Spleen (tissue), 11 donors: ENCODE data around the gene XIAP. TPM values are rescaled to one million over a fixed set of nuclear protein-coding genes. Genes with fewer than 3 reads are reported as not detected.
"Not testable (repeated sequence)": the region's sequence is repeated elsewhere in the genome, so short reads cannot be mapped to it uniquely, and the experiment has no call there.

Experiments
- DNase-seq: peaks from one replicate; pipeline ENCODE4 v3.0.0-alpha.2; 2020
- H3K27ac ChIP-seq, 8 donors: fragments of 200-600 bp; sonication (generic) in 7 of 8; 1 replicate in 4 of 8; 2 replicates in 4 of 8; pipeline versions ENCODE4 v1.5.0 to v1.8.0; 2016 to 2021; ENCODE audit warnings: inconsistent platforms in 4 of 8, mild to moderate bottlenecking in 4 of 8, moderate library complexity in 1 of 8
- H3K27me3 ChIP-seq, 7 donors: fragments of 200-600 bp; sonication (generic) in 6 of 7; replicated peaks in 1 of 7; 1 replicate in 4 of 7; 2 replicates in 3 of 7; pipeline versions ENCODE4 v1.5.0 to v1.8.0; 2016 to 2021; ENCODE audit warnings: inconsistent platforms in 3 of 7, mild to moderate bottlenecking in 1 of 7
- H3K36me3 ChIP-seq, 6 donors: fragments of 200-600 bp; sonication (generic) in 5 of 6; 1 replicate in 4 of 6; 2 replicates in 2 of 6; pipeline versions ENCODE4 v1.5.0 to v1.8.0; 2016 to 2021; ENCODE audit warnings: inconsistent platforms in 2 of 6
- H3K4me1 ChIP-seq, 6 donors: fragments of 200-600 bp; sonication (generic) in 5 of 6; 1 replicate in 3 of 6; 2 replicates in 3 of 6; pipeline versions ENCODE4 v1.5.0 to v1.8.0; 2016 to 2021; ENCODE audit warnings: inconsistent platforms in 3 of 6
- H3K4me3 ChIP-seq, 8 donors: fragments of 200-600 bp; sonication (generic) in 7 of 8; 1 replicate in 4 of 8; 2 replicates in 4 of 8; pipeline versions ENCODE4 v1.5.0 to v1.8.0; 2016 to 2021; ENCODE audit warnings: inconsistent platforms in 4 of 8, mild to moderate bottlenecking in 4 of 8, moderate library complexity in 2 of 8
- H3K9me3 ChIP-seq, 8 donors: fragments of 200-600 bp; sonication (generic) in 7 of 8; 1 replicate in 4 of 8; 2 replicates in 4 of 8; pipeline versions ENCODE4 v1.5.0 to v1.8.0; 2016 to 2021; ENCODE audit warnings: inconsistent platforms in 4 of 8
- POLR2A ChIP-seq, 3 donors: fragments of 450-650 bp; IDR thresholded peaks; one replicate each; pipeline ENCODE4 v1.5.1; 2017; ENCODE audit warnings: antibody characterized with exemption in 3 of 3, mild to moderate bottlenecking in 1 of 3
- POLR2AphosphoS5 ChIP-seq, 3 donors: sonication (generic); formaldehyde crosslinking; IDR thresholded peaks; one replicate each; pipeline ENCODE4 v1.5.1; 2017; ENCODE audit warnings: antibody characterized with exemption in 3 of 3
- WGBS, 5 donors: extraction: QIAGEN DNeasy Blood & Tissue Kit in 3 of 5; methylation state at CpG; one replicate each; pipeline versions ENCODE4 v1.1.5 to v1.1.7; 2013 to 2018; 5-methylcytosine and 5-hydroxymethylcytosine counted together
- intact Hi-C: fragments of 100-400 bp; cut with DNase I; formaldehyde crosslinking; loops from one replicate; pipeline ENCODE4 v1.15.0; 2023; ENCODE audit warnings: low total_unique reads
- polyA plus RNA-seq, 3 donors: library from polyadenylated mRNA; stranded (reverse); fragments of 200-250 nt; gene quantifications; one replicate each; pipeline ENCODE4 v1.2.1, GENCODE V29; 2013
- total RNA-seq, 7 donors: library from RNA; depleted of rRNA in 3 of 7; stranded (reverse); fragments of >200 nt in 3 of 7; fragmentation: NEBNext Ultra II Directional in 4 of 7; extraction: Animal tissue kit (Norgen Biotek cat#: 25700) in 4 of 7; gene quantifications; one replicate each; pipeline versions ENCODE4 v1.1.0 to v1.2.1, GENCODE V29; 2016 to 2021
- TF ChIP-seq, protein P1 (sequence below), 11 experiments: fragments of 200-600 bp in 7 of 11; fragments of 450-650 bp in 4 of 11; sonication (generic) in 4 of 11; IDR thresholded peaks in 8 of 11; conservative IDR thresholded peaks in 3 of 11; 1 replicate in 7 of 11; 2 replicates in 4 of 11; pipeline versions ENCODE4 v1.4.0 to v1.8.0; 2016 to 2021; ENCODE audit warnings: antibody characterized with exemption in 11 of 11, inconsistent platforms in 4 of 11, mild to moderate bottlenecking in 1 of 11
- donor health status: healthy with polysubstance abuse.
- donor health status: DM: no; HTN: no; CAD: no; lungs with moderate emphysema.
- donor health status: DM: no; HTN: no; CAD: no.
- donor health status: Bipolar disorder and iron deficiency.
- donor health status: healthy.
- donor health status: DM: no; HTN: no; CAD: no.
- donor health status: DM: yes; HTN: yes; CAD: no.

The XIAP gene
- total and polyA plus RNA-seq, 10 donors: 4.7 to 67.0 (median 44.0) TPM

DNA sequence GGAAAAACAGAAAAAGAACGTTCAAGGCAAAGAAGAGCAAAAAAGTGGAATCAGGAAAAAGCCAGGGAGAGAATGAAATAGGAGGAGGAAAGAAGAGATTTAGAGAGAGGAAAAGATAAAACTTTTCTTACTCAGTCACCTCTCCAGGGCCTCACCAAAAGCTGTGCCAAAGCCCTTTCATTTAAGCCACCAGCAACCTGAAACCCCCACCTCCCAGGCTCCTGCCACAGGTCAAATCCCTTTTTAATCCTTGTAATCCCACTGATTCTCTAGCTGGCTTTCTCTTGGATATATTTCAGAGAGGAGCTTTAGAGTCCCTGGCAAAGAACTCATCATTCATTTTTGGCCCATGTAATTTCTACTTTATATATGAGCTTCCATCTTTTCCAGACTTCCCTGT is 25.7 kb upstream of the XIAP start:
- Histone ChIP-seq H3K9me3 (no peaks in the 10 kb centered on the region), H3K4me1 (peaks cover 0 to 8% (median 0%) of the 10 kb centered on the region in 6 donors), H3K36me3 (no peaks in the 10 kb centered on the region), H3K27me3 (no peaks in the 10 kb centered on the region), H3K27ac (no peak overlapping the region), H3K4me3 (no peak overlapping the region)
- 51 to 75% (median 67%) methylated on average over 1 of the region's 1 CpG for WGBS, 5 donors
- no peak for TF ChIP-seq POLR2AphosphoS5 (IDR thresholded peaks at IDR 0.05)
- no peak for TF ChIP-seq POLR2A (IDR thresholded peaks at IDR 0.05)
- TF ChIP-seq, protein P1, sequence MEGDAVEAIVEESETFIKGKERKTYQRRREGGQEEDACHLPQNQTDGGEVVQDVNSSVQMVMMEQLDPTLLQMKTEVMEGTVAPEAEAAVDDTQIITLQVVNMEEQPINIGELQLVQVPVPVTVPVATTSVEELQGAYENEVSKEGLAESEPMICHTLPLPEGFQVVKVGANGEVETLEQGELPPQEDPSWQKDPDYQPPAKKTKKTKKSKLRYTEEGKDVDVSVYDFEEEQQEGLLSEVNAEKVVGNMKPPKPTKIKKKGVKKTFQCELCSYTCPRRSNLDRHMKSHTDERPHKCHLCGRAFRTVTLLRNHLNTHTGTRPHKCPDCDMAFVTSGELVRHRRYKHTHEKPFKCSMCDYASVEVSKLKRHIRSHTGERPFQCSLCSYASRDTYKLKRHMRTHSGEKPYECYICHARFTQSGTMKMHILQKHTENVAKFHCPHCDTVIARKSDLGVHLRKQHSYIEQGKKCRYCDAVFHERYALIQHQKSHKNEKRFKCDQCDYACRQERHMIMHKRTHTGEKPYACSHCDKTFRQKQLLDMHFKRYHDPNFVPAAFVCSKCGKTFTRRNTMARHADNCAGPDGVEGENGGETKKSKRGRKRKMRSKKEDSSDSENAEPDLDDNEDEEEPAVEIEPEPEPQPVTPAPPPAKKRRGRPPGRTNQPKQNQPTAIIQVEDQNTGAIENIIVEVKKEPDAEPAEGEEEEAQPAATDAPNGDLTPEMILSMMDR (IDR thresholded peaks at IDR 0.05 in 8 of 11, conservative IDR thresholded peaks at IDR 0.05 in 3 of 11): no peak
- intact Hi-C loops: no loop called here
- no peak for DNase-seq

DNA sequence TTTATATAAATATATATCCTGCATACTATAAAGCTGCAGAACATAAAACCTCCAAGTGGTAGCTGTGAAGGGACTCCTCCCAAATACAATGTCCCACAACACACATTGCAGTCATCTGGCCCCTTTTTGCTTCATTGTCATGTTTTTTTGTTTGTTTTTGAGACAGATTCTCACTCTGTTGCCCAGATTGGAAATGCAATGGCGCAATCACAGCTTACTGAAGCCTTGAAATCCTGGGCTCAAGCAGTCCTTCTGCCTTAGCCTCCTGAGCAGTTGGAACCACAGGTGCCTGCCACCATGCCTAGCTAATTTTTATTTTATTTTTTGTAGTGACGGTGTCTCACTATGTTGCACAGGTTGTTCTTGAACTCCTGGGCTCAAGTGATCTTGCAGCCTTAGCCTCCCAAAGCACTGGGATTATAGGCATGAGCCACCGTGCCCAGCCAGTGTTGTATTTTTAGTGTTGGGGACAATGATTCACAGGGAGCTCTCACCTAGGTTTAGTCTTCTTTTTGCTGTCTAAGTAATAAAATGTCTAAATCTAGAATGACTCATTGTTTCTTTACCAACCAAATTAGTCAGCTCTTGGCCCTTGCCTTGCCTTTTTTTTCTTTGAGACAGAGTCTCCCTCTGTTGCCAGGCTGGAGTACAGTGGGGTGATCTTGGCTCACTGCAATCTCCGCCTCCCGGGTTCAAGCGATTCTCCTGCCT is 24.0 kb upstream of the XIAP start:
- Histone ChIP-seq H3K4me3 (no peak overlapping the region), H3K4me1 (peaks cover 0 to 3% (median 0%) of the 10 kb centered on the region in 6 donors), H3K27me3 (no peaks in the 10 kb centered on the region), H3K27ac (no peak overlapping the region), H3K36me3 (no peaks in the 10 kb centered on the region), H3K9me3 (no peaks in the 10 kb centered on the region)
- DNase-seq: no peak
- TF ChIP-seq POLR2A (IDR thresholded peaks at IDR 0.05) (no peak), POLR2AphosphoS5 (IDR thresholded peaks at IDR 0.05) (no peak)
- TF ChIP-seq, protein P1 (IDR thresholded peaks at IDR 0.05 in 8 of 11, conservative IDR thresholded peaks at IDR 0.05 in 3 of 11): no peak
- intact Hi-C loops: no loop called here
- 89 to 94% (median 91%) methylated on average over 6 of the region's 6 CpGs for WGBS, 5 donors

DNA sequence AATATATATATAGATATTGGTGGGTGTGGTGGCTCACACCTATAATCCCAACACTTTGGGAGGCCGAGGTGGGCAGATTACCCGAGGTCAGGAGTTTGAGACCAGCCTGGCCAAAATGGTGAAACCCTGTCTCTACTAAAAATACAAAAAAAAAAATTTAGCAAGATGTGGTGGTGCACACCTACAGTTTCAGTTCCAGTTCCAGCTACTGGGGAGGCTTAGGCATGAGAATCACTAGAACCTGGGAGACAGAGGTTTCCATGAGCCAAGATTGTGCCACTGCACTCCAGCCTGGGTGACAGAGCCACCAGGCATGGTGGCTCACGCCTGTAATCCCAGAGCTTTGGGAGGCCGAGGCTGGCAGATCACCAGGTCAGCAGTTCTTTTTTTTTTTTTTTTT is 14.7 kb upstream of the XIAP start:
- DNase-seq, H3K36me3 ChIP-seq, intact Hi-C loops: not testable (repeated sequence)

DNA sequence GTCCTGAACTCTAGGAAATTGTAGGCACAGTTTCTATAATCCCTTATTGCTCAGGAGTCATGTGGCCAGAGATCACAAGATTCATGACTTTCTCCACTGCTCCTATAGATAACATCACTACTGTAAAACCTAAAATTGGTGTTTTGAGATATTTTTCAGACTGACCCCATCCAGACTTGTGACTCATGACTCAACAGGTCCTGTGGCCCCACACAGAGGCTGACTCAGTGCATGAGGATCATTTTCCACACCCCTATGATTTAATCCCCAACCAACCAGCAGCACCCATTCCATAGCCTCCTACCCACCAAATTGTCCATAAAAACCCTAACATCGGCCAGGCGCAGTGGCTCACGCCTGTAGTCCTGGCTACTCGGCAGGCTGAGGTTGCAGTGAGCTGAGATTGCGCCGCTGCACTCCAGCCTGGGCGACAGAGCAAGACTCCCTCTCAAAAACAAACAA is 13.2 kb upstream of the XIAP start:
- no peak overlapping the region for H3K27ac ChIP-seq
- WGBS, 5 donors: 92 to 97% (median 93%) methylated on average over 7 of the region's 7 CpGs
- intact Hi-C loops: no loop called here
- H3K4me1 ChIP-seq: no peaks in the 10 kb centered on the region
- no peaks in the 10 kb centered on the region for H3K27me3 ChIP-seq
- no peaks in the 10 kb centered on the region for H3K9me3 ChIP-seq
- H3K4me3 ChIP-seq: no peak overlapping the region
- TF ChIP-seq POLR2AphosphoS5 (IDR thresholded peaks at IDR 0.05) (no peak), POLR2A (IDR thresholded peaks at IDR 0.05) (no peak)
- TF ChIP-seq, protein P1 (IDR thresholded peaks at IDR 0.05 in 8 of 11, conservative IDR thresholded peaks at IDR 0.05 in 3 of 11): no peak
- no peak for DNase-seq
- H3K36me3 ChIP-seq: no peaks in the 10 kb centered on the region

More for the DNA sequence above, 14.7 kb upstream of the XIAP start:
- not testable (repeated sequence) for H3K27me3 ChIP-seq, H3K9me3 ChIP-seq, H3K4me1 ChIP-seq, H3K27ac ChIP-seq, H3K4me3 ChIP-seq
- 83 to 100% (median 84%) methylated on average over 4 of the region's 4 CpGs for WGBS, 5 donors
